Measurements from ENCODE around the gene PKP1. TPM values are rescaled to one million over a fixed set of nuclear protein-coding genes. Genes with fewer than 3 reads are reported as not detected.

Gene PKP1
- polyA plus RNA-seq, 3 donors: 0.12 to 0.24 (median 0.13) TPM

DNA sequence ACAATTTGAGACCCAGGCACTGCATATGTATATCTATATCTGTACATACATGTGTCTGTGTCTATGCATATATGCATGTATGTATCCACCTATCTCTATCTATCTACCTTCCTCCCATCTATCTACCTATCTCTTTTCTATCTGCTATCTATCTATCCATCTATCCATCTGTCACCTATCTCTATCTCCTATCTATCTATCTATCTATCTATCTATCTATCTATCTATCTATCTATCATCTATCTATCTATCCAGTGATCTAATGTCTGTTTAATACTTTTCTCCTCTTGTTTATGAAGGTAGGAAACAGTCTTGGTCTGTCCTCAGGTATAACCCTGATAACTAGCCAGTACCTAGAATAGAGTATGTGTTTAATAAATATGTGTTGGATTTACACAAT lies 68.3 kb downstream of the PKP1 start:
- DNase-seq: no peak

- DNase-seq: no peak
These were observed 70.1 kb downstream of the PKP1 start for GRCh38 chr1:201353186-201353940.

- no peak for DNase-seq
These were observed 71.0 kb downstream of the PKP1 start for GRCh38 chr1:201354151-201354900.

- DNase-seq: no peak
These were observed 71.6 kb downstream of the PKP1 start for GRCh38 chr1:201354901-201355295.

DNA sequence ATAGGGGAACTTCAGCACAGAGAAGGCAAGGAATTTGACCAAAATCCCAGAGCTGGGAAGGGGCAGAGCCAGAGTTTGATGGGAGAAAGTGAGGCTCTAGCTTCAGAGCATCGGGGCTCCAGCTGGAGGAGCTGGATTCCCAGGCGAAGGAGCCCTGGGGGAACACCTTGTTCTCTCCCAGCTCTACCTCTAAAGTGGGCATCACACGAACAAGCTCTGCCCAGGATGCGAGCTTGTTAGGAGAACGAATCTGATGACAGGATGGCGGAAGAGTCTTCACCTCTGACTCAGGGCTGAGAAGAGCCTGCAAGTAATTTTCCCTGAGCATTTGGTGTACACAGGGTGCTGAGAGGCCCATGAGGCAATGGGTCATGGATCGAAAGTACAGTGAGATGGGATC lies 72.2 kb downstream of the PKP1 start:
- DNase-seq: no peak

- DNase-seq: no peak
These were observed 72.9 kb downstream of the PKP1 start for GRCh38 chr1:201356236-201356635.

DNA sequence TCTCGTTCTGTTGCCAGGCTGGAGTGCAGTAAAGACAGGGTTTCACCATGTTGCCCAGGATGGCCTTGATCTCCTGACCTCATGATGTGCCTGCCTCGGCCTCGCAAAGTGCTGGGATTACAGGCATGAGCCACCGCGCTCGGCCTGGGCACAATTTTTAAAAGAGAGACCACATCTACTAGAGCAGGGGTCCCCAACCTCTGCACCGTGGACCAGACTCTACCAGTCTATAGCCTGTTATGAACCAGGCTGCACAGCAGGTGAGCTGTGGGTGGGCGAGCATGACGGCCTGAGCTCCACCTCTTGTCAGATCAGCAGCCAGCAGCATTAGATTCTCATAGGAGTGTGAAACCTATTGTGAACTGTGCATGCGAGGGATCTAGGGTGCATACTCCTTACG lies 73.4 kb downstream of the PKP1 start:
- DNase-seq: no peak

DNA sequence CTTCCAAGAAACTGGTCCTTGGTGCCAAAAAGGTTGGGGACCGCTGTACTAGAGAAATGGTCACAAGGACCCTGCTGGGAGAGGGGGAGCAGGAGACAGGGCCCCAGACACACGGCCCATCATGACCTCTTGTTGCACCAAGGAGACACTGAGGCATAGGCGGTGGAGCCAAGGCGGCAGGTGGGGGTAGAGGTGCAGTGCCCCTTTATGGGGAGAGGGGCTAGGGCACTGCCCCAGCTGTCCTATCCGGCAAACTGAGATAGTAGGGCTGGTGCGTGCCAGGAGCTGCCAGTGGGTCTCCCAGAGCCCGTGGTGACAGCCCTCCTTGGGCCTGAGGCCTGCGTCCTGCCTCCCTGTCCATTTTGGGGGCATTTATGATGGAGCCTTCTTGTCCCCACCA lies 73.9 kb downstream of the PKP1 start:
- DNase-seq: no peak

DNA sequence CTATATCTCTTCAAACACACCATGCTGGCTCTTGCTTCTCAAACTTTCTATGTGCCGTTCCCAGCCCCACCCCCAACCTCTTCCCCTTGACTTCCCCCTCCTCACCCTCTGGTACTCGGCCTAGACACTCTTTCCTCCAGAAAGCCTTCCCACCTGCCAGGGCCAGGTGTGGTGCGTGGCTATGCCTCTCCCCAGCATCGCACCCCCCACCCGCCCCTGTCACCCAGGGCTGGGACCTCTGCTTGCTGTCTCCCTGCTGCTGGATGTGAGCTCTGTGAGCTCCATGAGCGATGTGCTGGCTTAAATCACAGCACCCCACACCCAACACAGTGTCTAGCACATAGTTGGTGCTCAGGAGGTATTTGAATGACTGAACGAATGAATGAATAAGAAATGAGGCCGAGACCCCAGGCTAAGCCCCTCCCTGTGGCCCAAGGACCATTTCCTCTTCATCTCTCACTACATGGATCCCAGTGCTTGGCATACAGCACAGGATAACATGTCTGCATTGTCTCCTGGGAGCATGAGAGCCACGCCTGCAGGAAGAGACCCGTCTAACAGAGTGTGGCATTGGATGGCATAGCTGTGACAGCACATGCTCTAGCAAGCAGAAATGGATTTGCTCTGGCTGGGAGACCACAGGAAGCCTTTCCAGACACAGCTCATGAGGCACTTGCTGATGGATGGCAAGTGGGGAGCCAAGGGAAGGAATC lies 74.5 kb downstream of the PKP1 start:
- no peak for DNase-seq

DNA sequence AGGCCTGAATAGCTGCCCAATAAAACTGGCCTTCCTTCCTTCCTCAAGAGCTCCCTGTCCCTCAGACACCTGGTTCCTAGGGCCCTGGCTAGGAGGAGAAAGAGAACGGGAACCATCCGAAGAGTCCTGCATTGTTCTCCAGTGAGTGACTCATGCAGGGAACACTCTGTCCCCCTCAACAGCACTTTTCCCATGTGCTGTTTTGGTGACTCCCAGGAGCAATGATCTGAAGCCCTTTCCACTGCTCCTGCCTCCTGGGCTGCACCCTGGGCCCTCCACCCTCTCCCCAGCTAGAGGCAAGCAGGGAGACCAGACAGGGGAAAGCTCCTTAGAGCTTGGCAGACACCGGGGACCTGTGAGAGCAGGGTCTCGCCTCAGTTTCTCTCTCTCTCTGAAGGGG lies 75.3 kb downstream of the PKP1 start:
- no peak for DNase-seq

DNA sequence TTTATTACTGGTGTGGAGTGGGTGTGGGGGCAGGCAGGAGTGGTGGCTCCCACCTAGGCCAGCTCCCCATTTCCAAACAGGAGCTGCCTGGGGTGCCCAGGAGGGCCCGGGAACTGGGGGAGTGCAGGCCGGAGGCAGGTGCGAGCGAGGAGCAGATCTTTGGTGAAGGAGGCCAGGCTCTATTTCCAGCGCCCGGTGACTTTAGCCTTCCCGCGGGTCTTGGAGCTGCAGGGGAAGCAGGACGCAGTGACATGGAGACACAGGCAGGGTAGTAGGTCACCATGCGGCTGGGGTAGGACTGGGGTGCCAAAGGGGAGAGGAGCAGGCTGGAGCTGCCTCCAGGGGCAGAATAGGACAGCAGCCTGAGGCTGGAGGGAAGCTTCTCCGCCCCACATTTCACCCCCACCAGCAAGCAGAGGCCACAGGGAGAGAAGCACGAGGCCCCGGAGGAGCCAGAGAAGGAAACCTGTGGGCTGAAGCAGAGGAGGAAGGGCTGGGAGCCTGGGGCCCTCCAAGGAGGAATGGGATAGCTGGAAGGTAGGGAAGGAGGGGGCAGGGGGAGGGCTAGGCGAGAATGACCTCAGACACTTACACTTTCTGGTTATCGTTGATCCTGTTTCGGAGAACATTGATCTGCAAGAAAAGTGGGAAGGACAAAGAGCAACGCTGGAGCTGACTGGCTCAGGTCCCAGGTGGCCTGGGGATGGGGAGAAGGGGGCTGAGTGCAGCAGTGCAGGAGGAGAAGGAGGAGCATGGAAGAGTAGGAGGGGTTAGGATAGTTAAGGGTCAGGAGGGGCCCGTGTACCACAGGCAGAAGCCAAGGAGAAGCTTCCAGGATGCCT lies 75.9 kb downstream of the PKP1 start:
- DNase-seq: no peak

GRCh38 chr1:201359873-201360210 lies 76.5 kb downstream of the PKP1 start:
- DNase-seq: no peak

DNA sequence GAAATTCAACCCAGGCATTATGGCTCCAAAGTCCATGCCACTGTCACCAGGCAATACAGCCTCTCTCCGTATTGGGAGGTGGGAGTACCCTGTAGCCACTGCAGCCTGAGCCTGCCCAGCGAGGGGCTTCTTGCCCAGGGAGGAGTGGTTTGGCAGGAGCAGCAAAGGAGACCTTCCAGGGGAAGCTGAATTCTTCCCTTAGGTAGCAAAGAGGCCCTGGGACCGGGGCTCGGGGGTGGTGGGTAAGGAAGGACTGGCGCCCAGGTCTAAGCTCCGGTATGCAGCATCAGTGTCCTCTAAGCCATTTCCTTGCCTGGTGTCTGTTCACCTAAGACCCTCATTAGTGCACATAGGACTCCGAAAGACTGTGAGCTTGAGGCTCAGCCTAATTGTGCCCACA lies 77.2 kb downstream of the PKP1 start:
- DNase-seq: no peak

DNA sequence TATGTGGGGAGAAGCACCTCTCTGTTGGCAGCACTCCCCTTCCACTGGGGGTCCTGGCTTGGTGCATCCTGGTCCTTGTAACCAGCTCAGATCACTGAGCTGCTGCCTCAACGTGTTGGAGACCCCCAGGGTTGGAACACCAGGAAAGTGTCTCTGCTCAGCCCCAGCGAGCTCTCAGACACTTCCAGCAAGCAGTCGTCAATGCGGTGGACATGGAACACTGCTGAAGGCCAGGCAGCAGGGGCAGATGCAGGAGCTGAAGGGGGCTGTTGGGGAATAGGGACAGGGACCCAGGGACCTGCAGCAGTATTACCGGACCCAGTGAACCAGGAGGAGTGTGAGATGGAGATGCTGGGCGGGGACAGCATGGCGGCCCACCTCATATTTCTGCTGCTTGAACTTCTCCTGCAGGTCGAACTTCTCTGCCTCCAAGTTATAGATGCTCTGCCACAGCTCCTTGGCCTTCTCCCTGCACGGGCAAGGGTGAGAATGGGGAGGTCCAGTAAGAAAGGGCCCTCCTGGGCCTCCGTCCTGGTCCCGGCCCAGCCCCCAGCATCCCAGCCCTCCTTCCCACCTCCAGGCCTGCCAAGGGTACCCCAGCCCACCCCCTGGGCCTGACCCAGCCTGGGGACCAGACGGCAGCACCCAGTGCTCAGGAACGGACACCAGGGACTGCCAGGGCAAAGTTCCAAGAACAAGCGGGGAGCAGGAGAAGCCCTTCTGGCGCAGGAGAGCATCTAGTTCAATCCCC lies 77.8 kb downstream of the PKP1 start:
- DNase-seq: no peak

DNA sequence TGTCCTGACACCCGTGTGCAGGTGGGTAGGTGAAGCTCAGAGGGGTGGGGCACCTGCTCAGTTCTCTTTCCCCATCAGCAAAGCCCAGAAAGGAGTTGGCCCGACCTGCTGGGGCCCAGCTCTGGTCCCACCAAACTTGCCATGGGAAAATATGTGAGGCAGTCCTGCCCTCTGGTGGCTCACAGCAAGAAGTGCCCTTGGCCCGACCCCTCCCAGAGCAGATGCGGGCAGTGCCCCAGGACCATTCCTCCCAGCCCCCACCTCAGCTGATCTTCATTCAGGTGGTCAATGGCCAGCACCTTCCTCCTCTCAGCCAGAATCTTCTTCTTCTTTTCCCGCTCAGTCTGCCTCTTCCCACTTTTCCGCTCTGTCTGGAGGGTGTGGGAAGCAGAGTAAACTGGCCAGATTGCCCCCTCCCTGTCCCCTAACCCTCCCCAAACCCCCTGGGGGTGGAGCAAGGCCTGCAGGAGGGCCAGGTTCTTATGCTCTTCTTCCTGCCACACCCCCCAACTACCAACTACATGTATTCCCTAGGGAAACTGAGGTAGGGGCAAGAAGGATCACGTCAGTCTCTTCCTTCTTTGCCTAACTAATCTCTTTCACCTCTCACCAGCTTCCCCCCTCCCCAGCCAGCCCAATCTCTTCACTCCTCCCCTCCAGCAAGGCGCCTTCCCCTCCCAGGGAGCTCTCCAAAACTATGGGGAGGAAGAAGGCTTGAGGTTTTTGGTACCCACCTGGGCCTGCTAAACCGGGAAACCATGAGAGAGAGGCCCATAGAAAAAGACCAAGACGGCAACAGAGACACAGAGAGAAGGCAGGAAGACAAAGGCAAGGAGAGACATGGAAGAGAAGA lies 78.6 kb downstream of the PKP1 start:
- no peak for DNase-seq

DNA sequence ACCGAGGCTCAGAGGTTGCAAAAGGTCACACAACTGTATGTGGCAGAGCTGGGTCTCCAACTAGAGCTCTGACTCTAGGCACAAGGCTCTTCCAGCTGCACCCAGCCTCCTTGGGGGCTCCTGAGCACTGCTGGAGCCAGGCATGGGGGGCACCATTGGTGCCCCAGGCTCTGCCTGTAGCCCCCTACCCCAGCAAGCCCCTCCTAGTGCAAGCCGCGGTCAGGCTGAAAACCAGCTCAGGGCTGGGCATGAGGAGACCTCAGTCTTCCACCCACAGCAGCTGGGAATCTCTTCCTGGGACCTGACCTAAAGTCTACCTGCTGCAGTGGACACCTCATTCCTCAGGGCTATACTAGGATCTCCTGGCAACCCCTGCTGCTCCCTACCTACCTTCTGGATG lies 79.6 kb downstream of the PKP1 start:
- DNase-seq: no peak

DNA sequence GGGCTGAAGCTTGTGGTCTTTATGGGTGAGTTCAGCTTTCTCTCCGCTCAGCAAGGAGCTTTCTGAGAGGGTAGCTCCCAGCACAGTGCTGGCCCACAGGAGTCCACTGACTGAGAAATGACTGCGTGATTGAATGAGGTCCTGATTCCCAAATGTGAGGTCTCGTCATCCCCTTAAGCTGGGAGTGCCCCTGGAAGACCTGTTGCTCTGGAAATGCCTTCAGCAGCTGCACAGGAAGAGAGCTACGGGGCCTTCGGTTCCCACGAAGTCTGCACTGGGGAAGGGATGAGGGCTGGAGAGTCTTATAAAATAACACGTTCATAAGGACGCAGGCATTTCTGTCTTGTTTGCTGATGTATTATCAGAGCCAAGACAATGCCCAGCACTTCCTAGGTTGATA lies 80.2 kb downstream of the PKP1 start:
- no peak for DNase-seq

DNA sequence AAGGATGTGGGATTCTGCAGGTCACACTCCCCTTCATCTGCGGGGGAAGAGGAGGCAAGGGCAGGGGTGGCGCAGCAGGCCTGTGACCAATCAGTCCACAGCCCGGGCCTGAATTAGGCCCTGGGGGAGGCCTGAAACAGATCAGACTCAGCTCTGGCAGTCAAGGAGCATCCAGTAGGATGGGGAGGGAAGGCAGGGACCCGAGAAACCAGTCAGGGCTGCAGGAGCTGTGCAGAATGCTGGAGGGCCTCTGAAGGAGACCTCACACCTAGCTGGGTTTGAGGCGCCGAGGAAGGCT lies 81.5 kb downstream of the PKP1 start:
- DNase-seq: peak; percentile 67

DNA sequence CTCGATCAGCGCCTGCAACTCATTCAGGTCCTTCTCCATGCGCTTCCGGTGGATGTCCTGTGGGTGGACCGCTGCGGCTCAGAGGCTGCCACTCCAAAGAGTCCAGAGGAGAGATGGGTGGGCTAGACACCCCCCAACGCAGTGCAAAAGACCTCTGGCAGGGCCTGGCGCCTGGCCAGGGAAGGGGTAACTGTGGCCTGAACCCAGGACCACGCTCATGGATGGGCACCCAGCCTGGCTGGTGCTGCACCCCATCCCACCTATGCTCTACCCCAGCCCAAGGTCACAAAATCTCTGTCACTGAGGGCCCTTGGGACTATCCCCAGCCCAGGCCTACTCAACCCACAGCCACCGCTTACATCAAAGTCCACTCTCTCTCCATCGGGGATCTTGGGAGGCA lies 81.9 kb downstream of the PKP1 start:
- DNase-seq: no peak

GRCh38 chr1:201366696-201367095 lies 83.4 kb downstream of the PKP1 start:
- DNase-seq: no peak

- DNase-seq: no peak
These were observed 85.9 kb downstream of the PKP1 start for GRCh38 chr1:201369209-201369608.
